HG02981 (cell line): ENCODE data around the gene RAD51B.
A peak's percentile ranks its signal among the peaks of the same experiment; 100 is the strongest.

Source experiments
- ATAC-seq: cut with Tn5 transposase; IDR thresholded peaks from one replicate; pipeline ENCODE4 v1.9.1; 2021; ENCODE audit warnings: mild to moderate bottlenecking, moderate library complexity; ENCODE audit not compliant: unreplicated experiment

The RAD51B gene

DNA sequence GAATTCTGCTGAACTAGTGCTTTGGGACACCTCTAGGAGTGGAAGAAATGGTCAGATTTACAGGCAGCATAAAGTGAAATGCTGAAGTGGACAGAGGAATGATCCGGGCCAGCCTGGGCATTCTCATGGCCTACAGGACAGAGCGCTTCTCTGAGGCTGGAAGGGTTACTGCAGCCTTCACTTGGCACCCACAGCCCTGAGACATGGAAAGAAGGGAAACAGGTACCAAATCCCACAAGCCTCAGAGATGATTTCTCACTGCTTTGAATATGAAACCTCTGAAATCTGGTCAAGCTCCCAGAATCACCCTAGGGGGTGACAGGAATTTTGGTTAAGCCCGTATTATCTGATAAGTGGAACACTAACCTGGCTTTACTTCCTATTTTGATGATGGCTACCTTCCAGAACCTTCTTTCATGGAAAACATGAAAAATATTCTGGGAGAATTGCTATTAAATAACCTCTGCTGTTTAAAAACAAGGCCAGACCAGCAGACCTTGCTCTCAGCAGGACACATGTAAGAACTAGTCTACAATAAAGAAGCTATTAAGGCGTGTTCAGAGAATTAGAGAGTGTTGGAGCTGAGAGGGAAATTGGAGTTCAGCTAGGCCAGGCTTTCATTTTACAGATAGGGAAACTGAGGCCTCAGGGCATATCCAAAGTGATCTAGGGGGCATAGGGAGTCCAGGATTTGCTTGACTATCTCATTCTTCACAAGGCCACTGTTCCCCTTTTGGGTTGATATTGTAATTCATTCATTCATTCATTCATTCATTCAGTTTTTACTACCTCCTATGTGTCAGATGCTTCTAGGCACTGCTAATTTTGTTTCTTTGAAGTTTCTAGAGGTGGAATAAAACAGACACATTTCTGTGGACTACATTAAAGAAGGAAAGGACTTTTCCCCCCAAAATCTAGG lies 691.8 kb downstream of the RAD51B start:
- ATAC-seq = no peak

- ATAC-seq = no peak
These were observed 692.5 kb downstream of the RAD51B start for GRCh38 chr14:68512088-68512487.

DNA sequence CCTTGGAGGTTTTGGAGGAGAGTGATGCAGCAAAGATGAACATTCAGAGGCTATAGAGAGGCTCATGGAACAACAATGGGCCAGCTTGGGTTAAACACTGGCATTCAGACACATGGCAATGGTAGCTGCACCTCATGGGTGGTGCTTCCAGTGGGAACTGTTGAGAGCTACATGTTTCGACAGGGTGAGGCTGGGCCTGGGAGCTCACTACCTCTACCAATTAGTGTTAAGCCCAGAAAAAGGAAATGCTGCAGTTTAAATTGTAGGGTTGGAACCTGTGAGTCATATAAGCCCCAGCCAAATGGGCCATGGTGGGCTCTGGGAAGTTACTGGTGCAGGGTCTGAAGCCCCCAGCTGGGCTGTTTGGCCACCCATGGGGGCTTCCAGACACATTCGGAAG lies 693.6 kb downstream of the RAD51B start:
- no peak for ATAC-seq

DNA sequence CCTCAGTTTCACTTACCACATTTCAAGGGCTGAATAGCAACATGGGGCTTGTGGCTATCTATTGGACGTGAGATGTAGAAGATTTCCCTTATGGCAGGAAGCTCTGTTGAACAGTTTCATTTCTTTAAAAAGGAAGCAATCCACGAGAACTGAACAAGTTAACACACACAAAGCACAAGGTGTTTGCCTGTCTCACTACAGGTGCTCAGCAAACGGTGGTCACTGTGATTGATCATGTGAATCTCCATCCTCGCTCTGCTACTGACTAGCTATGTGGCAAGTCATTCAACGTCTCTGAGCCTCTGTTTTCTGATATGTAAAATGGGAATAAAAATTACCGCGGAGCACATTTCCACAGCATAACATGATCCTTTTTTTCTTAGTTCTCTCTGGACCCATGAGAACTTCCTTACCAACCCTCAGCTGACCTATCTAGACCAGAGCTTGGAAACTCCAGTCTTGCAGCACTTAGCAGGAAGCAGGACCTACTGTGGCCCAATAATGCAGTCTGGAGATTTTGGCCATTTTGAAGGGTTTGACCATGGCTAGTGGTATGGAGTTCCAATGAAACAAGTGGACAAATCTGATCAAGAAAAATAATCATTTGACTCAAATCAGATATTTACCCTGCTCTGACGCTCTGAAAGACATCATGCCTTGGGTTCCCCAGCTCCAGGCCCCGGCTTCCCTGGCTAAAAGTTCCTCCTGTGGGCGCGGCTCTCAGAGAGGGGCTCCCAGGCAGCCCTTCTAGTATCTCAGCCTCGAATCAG lies 694.4 kb downstream of the RAD51B start:
- peak; percentile 69 for ATAC-seq

DNA sequence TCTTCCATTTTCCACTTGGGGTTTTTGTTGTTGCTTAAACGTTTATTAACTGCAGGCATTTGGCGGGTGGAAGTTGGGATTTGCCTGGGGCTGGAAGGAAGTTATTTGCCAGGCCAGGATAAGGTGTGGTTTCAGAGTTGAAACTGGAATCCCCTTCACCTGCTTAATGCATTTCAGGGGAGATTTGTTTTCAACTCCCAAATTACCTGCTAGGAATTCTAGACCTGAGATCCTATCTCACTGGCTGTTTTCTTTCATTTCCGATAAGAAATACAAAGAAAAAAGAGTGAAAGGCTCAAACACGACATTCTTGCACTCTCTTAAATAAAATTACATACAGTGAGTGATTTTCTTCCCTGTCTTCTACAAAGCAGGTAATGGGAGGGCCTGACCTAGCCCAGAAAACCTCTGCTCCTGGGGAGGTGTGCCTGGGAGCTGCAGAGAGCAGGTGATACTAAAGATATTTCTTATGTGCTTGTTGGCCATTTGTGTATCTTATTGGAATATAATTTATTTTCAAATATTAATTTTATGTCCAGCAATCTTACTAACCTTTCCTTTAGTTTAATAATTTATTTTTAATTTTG lies 695.1 kb downstream of the RAD51B start:
- no peak for ATAC-seq

GRCh38 chr14:68516342-68516741 lies 696.8 kb downstream of the RAD51B start:
- no peak for ATAC-seq

DNA sequence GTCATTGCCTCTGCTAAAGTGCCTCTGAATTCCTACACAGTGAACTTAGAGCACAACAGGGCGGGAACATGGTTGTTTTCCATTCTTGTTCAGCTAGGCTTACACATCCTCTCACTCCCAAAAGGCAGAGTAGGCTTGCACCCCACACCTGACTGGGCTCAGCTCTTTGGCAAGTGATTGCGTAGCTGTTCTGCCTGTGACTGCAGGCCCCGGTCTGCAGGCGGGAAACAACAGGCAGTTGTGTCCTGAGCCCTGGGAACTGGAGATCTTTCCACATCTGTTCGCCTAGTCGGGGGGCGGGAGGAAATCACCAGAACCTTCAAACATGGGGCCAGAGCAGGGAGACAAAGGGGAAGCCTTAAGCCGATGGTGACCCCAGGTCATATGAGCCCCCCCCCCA lies 698.6 kb downstream of the RAD51B start:
- ATAC-seq = no peak

DNA sequence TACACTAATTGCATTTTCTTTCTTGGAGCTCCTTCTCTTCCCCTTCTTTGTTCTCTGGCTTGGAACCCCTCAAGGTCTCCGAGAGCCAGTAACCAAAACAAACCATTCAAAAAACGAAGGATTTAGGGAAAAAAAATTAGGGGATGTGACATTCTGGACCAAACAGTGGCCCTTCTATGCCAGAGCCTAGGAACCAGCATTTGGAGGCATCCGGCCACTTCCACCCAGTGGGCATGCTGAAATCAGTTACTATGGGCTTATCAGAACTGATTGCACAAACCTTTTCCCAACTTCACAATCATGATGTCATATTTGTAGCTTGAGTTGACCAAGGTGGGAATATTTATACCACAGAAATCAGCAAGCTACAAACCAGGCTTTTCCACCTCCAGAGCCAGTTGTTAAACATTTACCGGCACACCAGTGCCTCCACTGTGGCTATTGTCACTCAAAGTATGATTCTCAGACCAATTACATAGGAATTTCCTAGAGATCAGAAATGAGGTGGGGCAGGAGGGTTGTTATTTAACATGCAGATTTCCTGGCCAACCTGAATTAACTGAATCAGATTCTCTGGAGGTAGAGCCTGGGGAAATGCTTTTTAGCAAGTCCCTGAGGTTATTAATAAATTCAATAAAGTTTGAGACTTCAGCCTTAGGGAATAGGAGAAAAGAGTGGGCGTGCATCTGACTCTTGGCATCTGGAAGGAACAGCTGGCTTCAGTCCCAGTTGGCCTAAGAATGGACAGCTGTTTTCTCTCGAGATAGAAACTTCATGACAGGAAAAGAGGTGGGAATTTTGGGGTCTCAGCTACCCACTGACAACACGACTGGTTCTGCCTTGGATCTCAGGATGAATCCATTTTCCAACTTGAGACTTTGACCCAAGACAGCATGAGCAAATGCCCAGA lies 699.4 kb downstream of the RAD51B start:
- no peak for ATAC-seq

GRCh38 chr14:68519671-68520187 lies 700.1 kb downstream of the RAD51B start:
- peak; percentile 45 for ATAC-seq

DNA sequence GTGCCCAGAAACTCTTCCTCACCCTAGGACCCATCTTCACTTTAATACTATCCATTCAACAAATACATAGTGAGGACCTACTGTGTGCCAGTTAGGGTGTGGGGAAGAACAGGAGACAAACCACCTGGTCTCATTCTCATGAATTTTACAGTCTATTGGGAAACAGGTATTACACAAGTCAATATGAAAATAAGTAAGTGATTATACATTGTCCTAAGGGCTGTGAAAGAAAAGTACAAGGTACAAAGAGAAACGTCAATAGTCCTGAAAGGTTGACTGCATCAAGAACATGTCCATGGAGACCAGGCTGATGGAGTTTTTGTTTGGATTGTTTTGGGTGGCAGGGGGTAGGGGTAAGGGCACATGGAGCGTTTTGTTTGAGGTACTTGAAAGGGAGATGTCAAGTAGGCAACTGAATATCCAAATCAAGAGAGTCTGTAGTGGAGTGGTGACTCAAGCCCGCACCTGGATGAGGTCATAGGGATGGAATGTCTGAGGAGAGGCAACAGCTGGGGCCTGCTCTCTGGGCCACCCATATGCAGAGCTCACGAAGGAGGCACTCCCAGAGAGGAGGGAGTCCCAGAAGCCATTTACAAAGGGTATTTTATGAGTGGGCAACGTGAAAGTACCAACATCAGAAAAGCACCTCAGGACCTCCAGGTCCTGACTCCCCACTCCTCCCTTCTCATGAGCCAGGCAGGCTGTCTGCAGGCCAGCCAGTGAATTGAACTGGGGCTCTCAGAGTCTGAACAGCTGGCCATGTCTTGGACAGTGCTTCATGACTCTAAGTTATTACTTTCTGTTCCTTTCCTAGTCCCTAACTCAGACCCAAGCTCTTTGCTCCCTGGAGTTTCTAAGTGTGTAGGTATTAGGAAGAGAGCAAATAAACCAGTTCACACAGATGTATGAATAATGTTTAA lies 701.3 kb downstream of the RAD51B start:
- no peak for ATAC-seq

- ATAC-seq = no peak
These were observed 702.0 kb downstream of the RAD51B start for GRCh38 chr14:68521557-68521901.

DNA sequence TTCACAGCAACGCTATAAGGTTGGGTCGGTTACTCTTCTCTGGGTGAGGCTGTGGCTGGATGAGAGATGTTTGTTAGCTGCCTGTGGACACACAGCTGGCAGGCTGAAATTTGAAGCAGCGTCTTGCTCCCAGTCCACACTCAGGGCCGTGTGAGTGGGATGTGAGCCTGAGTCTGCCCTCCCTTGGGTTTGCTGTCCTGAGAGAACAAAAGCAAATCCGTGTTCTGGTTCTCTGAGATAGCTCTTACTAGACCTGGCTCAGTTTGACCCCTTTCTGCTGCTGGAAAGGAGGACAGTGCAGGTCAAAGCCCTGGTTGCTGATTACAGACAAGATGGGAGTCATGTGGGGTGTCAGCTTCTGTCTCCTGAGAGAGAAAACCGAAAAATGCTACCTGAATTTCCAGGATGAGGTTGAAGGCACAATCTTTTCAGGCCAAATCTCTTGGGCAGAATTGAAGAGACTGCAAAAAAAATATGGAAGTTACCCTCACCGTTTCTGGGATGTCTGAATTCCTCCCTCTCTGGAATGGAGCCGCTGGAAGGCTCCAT lies 702.5 kb downstream of the RAD51B start:
- no peak for ATAC-seq

DNA sequence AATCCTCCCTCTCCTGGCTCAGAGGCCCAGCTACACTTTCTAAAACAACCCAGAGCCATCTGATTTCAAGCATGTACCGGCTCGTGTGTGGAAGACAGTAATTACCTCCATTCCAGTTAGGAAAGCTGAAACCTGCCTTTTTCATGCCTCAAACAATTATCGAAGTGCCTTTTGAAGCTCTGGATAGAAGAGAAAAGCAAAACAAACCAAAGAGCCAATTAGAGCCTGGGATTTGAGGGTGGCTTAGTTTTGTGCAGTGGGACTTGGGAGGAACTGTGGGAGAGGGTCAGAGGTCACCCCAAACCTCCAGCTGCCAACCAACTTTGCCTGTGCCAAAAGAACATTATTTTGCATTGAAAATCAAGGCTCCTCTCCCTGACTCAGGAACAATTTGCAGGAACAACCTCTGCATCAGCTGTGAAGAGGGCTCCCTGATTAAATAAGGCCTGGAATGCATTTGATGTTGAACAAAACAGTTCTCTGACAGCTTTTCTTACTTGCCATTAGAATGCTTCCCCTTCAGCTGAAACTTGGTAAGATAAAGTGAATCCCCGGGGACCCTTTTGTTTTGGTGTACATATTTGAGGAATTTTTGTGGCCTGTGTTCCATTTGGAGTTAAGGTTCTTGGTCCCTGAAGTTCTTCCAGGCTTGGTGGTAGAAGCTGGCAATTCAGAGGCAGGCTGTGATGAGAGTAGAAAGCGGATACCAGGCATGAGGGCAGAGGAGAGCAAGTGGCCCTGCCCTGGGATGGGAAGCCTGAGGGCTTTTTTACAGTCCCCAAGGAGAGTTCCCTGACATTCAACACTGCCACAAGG lies 703.1 kb downstream of the RAD51B start:
- ATAC-seq = no peak

DNA sequence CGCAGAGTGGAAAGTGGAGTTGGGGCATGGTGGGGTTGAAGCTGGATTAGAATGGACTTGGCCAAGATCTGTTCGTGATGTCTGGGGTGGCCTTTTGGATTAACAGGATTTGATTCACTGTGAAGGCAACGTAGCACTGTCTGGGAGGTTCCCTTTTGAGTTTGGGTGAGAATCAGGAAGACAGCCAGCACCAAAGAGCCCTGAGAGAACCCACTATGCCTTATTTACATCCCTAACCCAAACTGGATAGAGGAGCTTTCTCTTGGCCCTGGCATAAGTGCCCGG lies 703.7 kb downstream of the RAD51B start:
- ATAC-seq = no peak

DNA sequence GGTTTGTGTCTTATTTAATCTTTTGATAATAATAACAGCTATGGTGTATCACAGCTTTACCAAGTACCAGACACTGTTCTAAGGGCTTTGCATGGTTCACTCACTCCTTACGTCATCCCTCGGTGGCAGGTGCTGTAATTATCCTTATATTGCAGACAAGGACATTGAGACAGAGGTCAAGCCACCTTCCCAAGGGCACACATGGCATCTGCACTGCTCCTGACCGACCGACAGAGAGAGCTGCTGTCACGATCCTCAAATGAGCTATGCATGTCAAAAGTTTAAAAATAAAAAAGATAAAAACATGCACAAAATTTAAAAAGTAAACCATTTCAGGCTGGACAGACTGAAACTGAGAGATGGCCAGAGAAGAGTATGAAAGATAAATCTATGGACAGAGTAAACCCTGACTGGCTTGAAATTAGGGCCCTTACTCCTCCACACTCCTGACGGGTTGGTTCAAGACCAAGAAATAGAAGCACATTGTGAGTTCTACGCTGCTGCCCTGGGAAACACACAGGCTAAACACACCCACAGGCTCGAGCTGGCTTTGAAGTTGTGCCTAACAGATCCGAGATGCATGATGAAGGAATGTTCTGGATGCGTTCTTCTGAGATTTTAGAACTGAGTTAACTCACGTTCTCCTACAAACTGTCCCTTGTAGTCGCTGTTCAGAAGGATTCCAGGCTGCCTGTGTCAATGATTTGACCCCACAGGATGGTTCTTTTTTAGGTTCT lies 704.6 kb downstream of the RAD51B start:
- ATAC-seq = no peak

DNA sequence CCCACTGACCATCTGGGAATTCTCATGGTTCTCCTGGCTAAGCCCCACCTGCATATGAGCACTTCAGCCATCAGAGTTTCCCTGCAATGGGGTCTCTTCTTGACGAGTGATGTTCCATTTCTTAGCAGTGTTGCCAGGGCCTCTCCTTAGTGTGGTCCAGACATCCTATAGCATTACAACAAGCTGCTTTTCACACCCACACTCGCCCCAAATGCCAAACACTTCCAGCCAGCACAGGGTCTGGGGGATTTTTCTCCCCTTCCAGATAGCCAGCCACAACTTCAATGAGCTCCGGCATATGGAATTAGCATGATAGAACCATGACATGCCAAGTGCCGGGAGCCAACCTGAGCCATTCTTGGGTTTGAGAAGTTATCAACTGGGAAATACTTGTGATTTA lies 705.9 kb downstream of the RAD51B start:
- no peak for ATAC-seq

- ATAC-seq = no peak
These were observed 707.0 kb downstream of the RAD51B start for GRCh38 chr14:68526512-68527091.
